HG02763 (cell line): ENCODE measurements around the gene NLRP5.
"Not testable (repeated sequence)": the region's sequence is repeated elsewhere in the genome, so short reads cannot be mapped to it uniquely, and the experiment has no call there.

Experiments used
- ATAC-seq: cut with Tn5 transposase; IDR thresholded peaks from one replicate; pipeline ENCODE4 v1.9.1; 2021; ENCODE audit warnings: mild to moderate bottlenecking, moderate library complexity; ENCODE audit not compliant: unreplicated experiment

NLRP5 gene

GRCh38 chr19:55986487-55986886 lies at the start of gene NLRP5:
TSS of gene NLRP5 (plus strand) at chr19:55986775.
- ATAC-seq: no peak

GRCh38 chr19:55939206-55939605 lies 47.4 kb upstream of the NLRP5 start:
- ATAC-seq: no peak

GRCh38 chr19:55940306-55940705 lies 46.3 kb upstream of the NLRP5 start:
- no peak for ATAC-seq

- no peak for ATAC-seq
Measured at GRCh38 chr19:55947532-55947931, 39.0 kb upstream of the NLRP5 start, which contains the start of gene NLRP8. TSS of gene NLRP8 (plus strand) at chr19:55947832.

- not testable (repeated sequence) for ATAC-seq
Measured at GRCh38 chr19:55950566-55950965, 36.0 kb upstream of the NLRP5 start.

GRCh38 chr19:55956431-55956830 lies 30.1 kb upstream of the NLRP5 start:
- no peak for ATAC-seq

GRCh38 chr19:55958356-55958755 lies 28.2 kb upstream of the NLRP5 start:
- no peak for ATAC-seq

- no peak for ATAC-seq
Measured at GRCh38 chr19:55959996-55960675, 26.4 kb upstream of the NLRP5 start.

GRCh38 chr19:55962186-55962585 lies 24.4 kb upstream of the NLRP5 start:
- ATAC-seq: no peak

GRCh38 chr19:55973982-55974381 lies 12.6 kb upstream of the NLRP5 start:
- no peak for ATAC-seq

GRCh38 chr19:55980415-55980814 lies 6.2 kb upstream of the NLRP5 start:
- no peak for ATAC-seq

GRCh38 chr19:55985254-55985653 lies 1.3 kb upstream of the NLRP5 start:
- no peak for ATAC-seq

- no peak for ATAC-seq
Measured at GRCh38 chr19:55990831-55991230, 4.3 kb downstream of the NLRP5 start.

- ATAC-seq: no peak
Measured at GRCh38 chr19:55993492-55993891, 6.9 kb downstream of the NLRP5 start.

- ATAC-seq: no peak
Measured at GRCh38 chr19:56014765-56015164, 28.2 kb downstream of the NLRP5 start.

- no peak for ATAC-seq
Measured at GRCh38 chr19:56015756-56016155, 29.2 kb downstream of the NLRP5 start.

- not testable (repeated sequence) for ATAC-seq
Measured at GRCh38 chr19:56019325-56019724, 32.8 kb downstream of the NLRP5 start.

GRCh38 chr19:56020355-56020975 lies 33.9 kb downstream of the NLRP5 start:
- ATAC-seq: not testable (repeated sequence)

- no peak for ATAC-seq
Measured at GRCh38 chr19:56026769-56027168, 40.2 kb downstream of the NLRP5 start.

GRCh38 chr19:56053596-56053995 lies 67.0 kb downstream of the NLRP5 start:
- ATAC-seq: no peak

- ATAC-seq: no peak
Measured at GRCh38 chr19:56066152-56067023, 79.8 kb downstream of the NLRP5 start.

- ATAC-seq: no peak
Measured at GRCh38 chr19:56069642-56070041, 83.1 kb downstream of the NLRP5 start.
